K562 (cell line): ENCODE measurements around the gene CAPN10. TPM values are rescaled to one million over a fixed set of nuclear protein-coding genes. Genes with fewer than 3 reads are reported as not detected.
A peak's percentile ranks its signal among the peaks of the same experiment; 100 is the strongest.

Source experiments
- AFF1 ChIP-seq, 2 experiments: fragments of 450-650 bp; IDR thresholded peaks; 2 replicates each; pipeline ENCODE4 v1.6.1; 2018; ENCODE audit warnings: mild to moderate bottlenecking in 2 of 2, low read depth in 1 of 2; ENCODE audit not compliant: partially characterized antibody in 2 of 2
- ATF2 ChIP-seq: sonication (generic); formaldehyde crosslinking; IDR thresholded peaks from 2 replicates; pipeline ENCODE4 v1.8.1; 2022; ENCODE audit warnings: missing genetic modification reagents
- E4F1 ChIP-seq: fragments of 250-450 bp; sonication (Bioruptor Pico); IDR thresholded peaks from 2 replicates; pipeline ENCODE4 v1.5.0; 2021; ENCODE audit warnings: mild to moderate bottlenecking, borderline replicate concordance
- KLF1 ChIP-seq: fragments of 450-650 bp; IDR thresholded peaks from 2 replicates; pipeline ENCODE4 v1.6.1; 2016; ENCODE audit warnings: missing genetic modification characterization, missing compliant biosample characterization
- MAFK ChIP-seq: IDR thresholded peaks from 2 replicates; pipeline ENCODE4 v1.6.1; 2011; ENCODE audit warnings: low read length, improper control_type of control experiment
- NCOR1 ChIP-seq: fragments of 450-650 bp; IDR thresholded peaks from 2 replicates; pipeline ENCODE4 v1.6.1; 2016; ENCODE audit warnings: mild to moderate bottlenecking, moderate library complexity
- NFE2 ChIP-seq: IDR thresholded peaks from 2 replicates; pipeline ENCODE4 v1.6.1; 2014; ENCODE audit warnings: antibody characterized with exemption, low read depth
- SRF ChIP-seq, 2 experiments: fragments of 250-450, 450-650 bp in 1 of 2; sonication (Bioruptor Pico) in 1 of 2; sonication (generic) in 1 of 2; formaldehyde crosslinking; IDR thresholded peaks; 2 replicates each; pipeline versions ENCODE4 v1.5.0 to v1.5.1; 2020 to 2022; ENCODE audit warnings: mild to moderate bottlenecking in 1 of 2, missing genetic modification reagents in 1 of 2
- VEZF1 ChIP-seq: fragments of 200-800 bp; sonication (Bioruptor generic); IDR thresholded peaks from 2 replicates; pipeline ENCODE4 v1.6.1; 2017; ENCODE audit warnings: missing genetic modification characterization, missing compliant biosample characterization
- ZBTB11 ChIP-seq, 3 experiments: fragments of 200-800 bp in 1 of 3; fragments of 250-450 bp in 1 of 3; fragments of 450-650 bp in 1 of 3; sonication (Bioruptor Pico) in 1 of 3; sonication (Bioruptor generic) in 1 of 3; formaldehyde crosslinking in 1 of 3; IDR thresholded peaks; 2 replicates each; pipeline versions ENCODE4 v1.6.1 to v1.8.0; 2016 to 2022; ENCODE audit warnings: mild to moderate bottlenecking in 2 of 3, missing genetic modification characterization in 2 of 3, missing compliant biosample characterization in 1 of 3, moderate library complexity in 1 of 3
- ZNF121 ChIP-seq: sonication (generic); formaldehyde crosslinking; conservative IDR thresholded peaks from 2 replicates; pipeline ENCODE4 v1.8.0; 2022; ENCODE audit warnings: missing genetic modification reagents
- ZNF212 ChIP-seq: fragments of 450-650 bp; formaldehyde crosslinking; IDR thresholded peaks from 2 replicates; pipeline ENCODE4 v1.4.0; 2020; ENCODE audit warnings: mild to moderate bottlenecking
- ZNF445 ChIP-seq: fragments of 250-450 bp; sonication (Bioruptor Pico); IDR thresholded peaks from 2 replicates; pipeline ENCODE4 v1.4.0; 2020; ENCODE audit warnings: low read depth, mild to moderate bottlenecking, moderate library complexity
- polyA plus RNA-seq, 8 experiments: library from polyadenylated mRNA; depleted of rRNA in 4 of 8; stranded (reverse) in 5 of 8; unstranded in 3 of 8; fragments of >200 nt; fragmentation: Nextera tagmentation in 2 of 8; fragmentation: Illumina TruSeq in 1 of 8; extraction: Ambion mirVana in 2 of 8; extraction: Trizol in 1 of 8; gene quantifications; 2 replicates each; pipeline versions ENCODE4 v1.2.1 to v1.2.3, GENCODE V29; 2011 to 2014; ENCODE audit warnings: inconsistent platforms in 1 of 8, missing spikeins in 1 of 8
- total RNA-seq, 7 experiments: library from RNA; depleted of rRNA in 6 of 7; stranded (reverse); fragments of >200 nt in 6 of 7; fragmentation: Illumina TruSeq in 2 of 7; extraction: Trizol in 2 of 7; gene quantifications; 2 replicates each; pipeline versions ENCODE4 v1.2.1 to v1.2.3, GENCODE V29; 2011 to 2021; ENCODE audit warnings: low replicate concordance in 1 of 7

Gene CAPN10
- total and polyA plus RNA-seq, 9 of the 15 experiments (the other 6 are each of a cell fraction or from before 2014, with no cell fraction given): 0.08 to 26.1 (median 8.4) TPM

GRCh38 chr2:240567872-240568677 lies 18.5 kb upstream of the CAPN10 start, which contains the start of gene RNPEPL1 (continued):
- TF ChIP-seq AFF1 (IDR thresholded peaks at IDR 0.05; ENCODE audit: low read depth in 1 of 2, partially characterized antibody in 2 of 2): no peak
- no peak for TF ChIP-seq SRF (CRISPR knock-in tag; IDR thresholded peaks at IDR 0.05)
- TF ChIP-seq MAFK: no peak
- TF ChIP-seq E4F1 (CRISPR knock-in tag): no peak
- TF ChIP-seq KLF1 (tag): no peak
- no peak for TF ChIP-seq ZNF121
- TF ChIP-seq ZNF212 (CRISPR knock-in tag): no peak
- TF ChIP-seq ZNF445 (CRISPR knock-in tag): no peak
- TF ChIP-seq VEZF1 (CRISPR knock-in tag): peak; percentile 67
- TF ChIP-seq ZBTB11 (CRISPR knock-in tag; IDR thresholded peaks at IDR 0.05): peak in 1 of 3 experiments; percentile 74; a peak in 2 of 6 replicates
- no peak for TF ChIP-seq ATF2 (CRISPR knock-in tag)
- TF ChIP-seq NFE2: no peak
- no peak for TF ChIP-seq NCOR1
